Measurements from ENCODE around the gene IL18RAP.

IL18RAP gene

DNA sequence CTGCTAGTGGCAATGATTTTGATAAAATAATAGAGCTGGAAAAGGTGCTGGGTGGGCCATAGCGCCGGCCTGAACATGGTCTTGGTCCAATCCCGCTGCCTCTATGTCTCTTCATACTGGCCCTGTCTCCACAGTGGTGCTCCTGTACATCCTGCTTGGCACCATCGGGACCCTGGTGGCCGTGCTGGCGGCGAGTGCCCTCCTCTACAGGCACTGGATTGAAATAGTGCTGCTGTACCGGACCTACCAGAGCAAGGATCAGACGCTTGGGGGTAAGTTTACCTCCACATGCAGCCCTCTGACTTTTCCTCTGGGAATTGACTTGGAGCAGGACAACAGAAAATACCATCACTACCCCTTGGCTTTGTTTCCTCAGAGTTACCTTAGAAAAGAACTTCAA, 24.0 kb downstream of the IL18RAP start:
- Histone ChIP-seq H3K9me3 (ENCODE audit: low read length) (no peaks in the 10 kb centered on the region), H3K4me1 (ENCODE audit: insufficient read depth, low read length) (no peaks in the 10 kb centered on the region), H3K4me3 (ENCODE audit: low read length) (no peak overlapping the region), H3K27me3 (ENCODE audit: insufficient read depth, low read length) (no peaks in the 10 kb centered on the region), H2AFZ (ENCODE audit: low read depth, low read length) (no peak overlapping the region), H3K36me3 (ENCODE audit: insufficient read depth, low read length) (no peaks in the 10 kb centered on the region)

DNA sequence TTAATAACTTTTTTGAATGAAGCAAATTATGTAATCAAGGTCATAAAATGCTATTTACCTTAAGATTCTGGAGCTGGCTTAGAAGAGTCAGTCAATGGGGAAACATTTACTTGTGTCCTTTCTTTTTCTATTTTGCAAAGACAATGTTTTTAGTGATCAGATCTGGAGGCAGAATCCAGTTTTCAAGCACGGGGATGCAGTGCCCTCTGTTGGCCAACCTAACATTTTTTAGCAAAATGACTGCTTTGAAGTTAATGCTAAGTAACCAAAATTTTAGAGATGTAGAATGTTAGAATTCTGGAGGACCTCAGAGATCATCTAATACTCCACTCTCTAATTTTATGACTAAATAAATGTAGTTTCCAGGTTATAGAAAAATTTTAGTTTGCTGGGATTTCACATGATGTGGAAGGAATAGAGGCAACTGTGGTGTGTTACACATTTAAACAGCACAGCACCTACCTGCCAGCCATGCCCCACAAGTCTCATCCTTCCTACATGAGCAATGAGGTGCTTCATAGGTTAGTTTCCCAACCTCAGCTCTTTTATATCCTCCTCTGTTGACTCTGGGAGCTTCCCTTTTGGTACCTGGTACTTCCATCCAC, 26.5 kb downstream of the IL18RAP start:
- H3K4me3 ChIP-seq (ENCODE audit: low read length) = no peak overlapping the region

DNA sequence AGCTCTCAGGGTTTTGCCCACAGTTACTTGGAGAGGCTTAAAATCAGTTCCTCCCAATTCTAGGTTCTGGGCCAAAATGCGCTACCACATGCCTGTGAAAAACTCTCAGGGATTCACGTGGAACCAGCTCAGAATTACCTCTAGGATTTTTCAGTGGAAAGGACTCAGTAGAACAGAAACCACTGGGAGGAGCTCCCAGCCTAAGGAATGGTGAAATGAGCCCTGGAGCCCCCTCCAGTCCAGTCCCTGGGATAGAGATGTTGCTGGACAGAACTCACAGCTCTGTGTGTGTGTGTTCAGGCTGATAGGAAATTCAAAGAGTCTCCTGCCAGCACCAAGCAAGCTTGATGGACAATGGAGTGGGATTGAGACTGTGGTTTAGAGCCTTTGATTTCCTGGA, 29.0 kb downstream of the IL18RAP start:
- Histone ChIP-seq H3K4me1 (ENCODE audit: insufficient read depth, low read length) (no peaks in the 10 kb centered on the region), H3K4me3 (ENCODE audit: low read length) (no peak overlapping the region), H3K9me3 (ENCODE audit: low read length) (no peaks in the 10 kb centered on the region), H2AFZ (ENCODE audit: low read depth, low read length) (no peak overlapping the region), H3K27me3 (ENCODE audit: insufficient read depth, low read length) (no peaks in the 10 kb centered on the region), H3K36me3 (ENCODE audit: insufficient read depth, low read length) (no peaks in the 10 kb centered on the region)

More for the DNA sequence above, 26.5 kb downstream of the IL18RAP start:
- no peaks in the 10 kb centered on the region for H3K9me3 ChIP-seq (ENCODE audit: low read length)
- no peaks in the 10 kb centered on the region for H3K36me3 ChIP-seq (ENCODE audit: insufficient read depth, low read length)
- H2AFZ ChIP-seq (ENCODE audit: low read depth, low read length) = no peak overlapping the region
- H3K4me1 ChIP-seq (ENCODE audit: insufficient read depth, low read length) = no peaks in the 10 kb centered on the region
- H3K27me3 ChIP-seq (ENCODE audit: insufficient read depth, low read length) = no peaks in the 10 kb centered on the region

DNA sequence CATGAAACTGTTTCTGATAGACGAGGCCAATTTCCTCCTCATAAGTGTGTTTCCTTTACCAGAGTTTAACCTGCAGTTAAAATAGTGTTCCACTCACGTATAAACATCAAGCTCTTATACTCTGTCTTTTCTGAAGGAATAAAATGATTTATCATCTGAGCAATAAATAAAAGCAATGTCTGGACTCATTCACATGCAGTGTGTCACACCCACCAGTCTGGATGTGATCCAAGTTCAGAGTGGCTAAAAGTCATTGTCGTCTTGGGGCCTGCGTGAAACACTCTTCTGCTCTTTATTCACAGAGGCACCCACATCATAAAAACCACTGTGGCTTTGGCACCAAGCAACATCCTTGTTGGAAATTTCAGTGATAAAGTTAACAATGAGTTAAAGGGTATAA, 30.5 kb downstream of the IL18RAP start:
- Histone ChIP-seq H3K4me3 (ENCODE audit: low read length) (no peak overlapping the region), H3K9me3 (ENCODE audit: low read length) (no peaks in the 10 kb centered on the region), H3K36me3 (ENCODE audit: insufficient read depth, low read length) (no peaks in the 10 kb centered on the region), H2AFZ (ENCODE audit: low read depth, low read length) (no peak overlapping the region), H3K27me3 (ENCODE audit: insufficient read depth, low read length) (no peaks in the 10 kb centered on the region), H3K4me1 (ENCODE audit: insufficient read depth, low read length) (no peaks in the 10 kb centered on the region)

DNA sequence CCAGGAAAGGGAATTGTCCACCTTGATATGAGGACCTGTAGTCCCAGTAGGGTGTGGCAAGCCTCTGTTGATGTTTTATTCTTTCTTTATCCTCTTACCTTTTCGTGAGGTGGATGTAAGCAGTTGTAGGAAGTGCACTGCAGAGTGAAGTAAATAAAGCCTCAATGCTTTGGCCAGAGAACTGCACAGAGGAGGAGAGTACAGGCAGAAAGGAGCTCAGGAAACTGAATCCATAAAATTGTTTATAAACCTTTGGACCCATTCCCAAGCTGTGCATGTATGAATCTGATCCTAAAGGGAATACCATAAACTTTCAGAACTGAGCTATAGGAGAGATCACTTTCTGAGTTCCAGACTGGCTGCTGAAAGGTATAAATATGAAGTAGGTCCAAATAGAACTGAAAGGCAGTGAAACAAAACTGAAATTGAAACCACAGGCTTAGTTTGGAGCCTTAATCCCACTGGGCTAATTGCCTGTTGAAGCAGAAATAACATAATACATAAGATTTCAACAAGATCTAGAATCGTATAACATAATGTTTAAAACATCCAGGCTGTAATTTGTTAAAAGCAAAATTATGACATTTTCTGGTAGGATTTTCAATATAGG, 32.2 kb downstream of the IL18RAP start:
- no peaks in the 10 kb centered on the region for H3K4me1 ChIP-seq (ENCODE audit: insufficient read depth, low read length)
- no peaks in the 10 kb centered on the region for H3K27me3 ChIP-seq (ENCODE audit: insufficient read depth, low read length)
- H3K9me3 ChIP-seq (ENCODE audit: low read length) = no peaks in the 10 kb centered on the region
- no peaks in the 10 kb centered on the region for H3K36me3 ChIP-seq (ENCODE audit: insufficient read depth, low read length)
- H3K4me3 ChIP-seq (ENCODE audit: low read length) = no peak overlapping the region
- no peak overlapping the region for H2AFZ ChIP-seq (ENCODE audit: low read depth, low read length)

DNA sequence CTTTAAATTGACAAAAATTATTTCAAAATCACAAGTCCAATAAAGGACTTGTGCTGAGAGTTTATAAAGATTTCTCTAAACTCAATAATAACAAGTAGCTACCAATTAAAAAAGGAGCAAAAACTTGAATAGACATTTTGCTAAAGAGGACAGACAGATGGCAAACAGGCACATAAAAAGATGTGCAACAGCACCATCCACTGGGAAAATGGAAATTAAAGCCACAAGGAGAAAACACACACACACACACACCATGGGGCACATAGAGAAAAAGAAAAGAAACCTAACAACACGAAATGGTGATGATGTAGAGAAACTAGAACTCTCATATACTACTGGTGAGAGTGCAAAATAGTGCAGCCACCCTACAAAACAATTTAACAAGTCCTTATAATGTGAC, 37.5 kb downstream of the IL18RAP start:
- no peaks in the 10 kb centered on the region for H3K36me3 ChIP-seq (ENCODE audit: insufficient read depth, low read length)

DNA sequence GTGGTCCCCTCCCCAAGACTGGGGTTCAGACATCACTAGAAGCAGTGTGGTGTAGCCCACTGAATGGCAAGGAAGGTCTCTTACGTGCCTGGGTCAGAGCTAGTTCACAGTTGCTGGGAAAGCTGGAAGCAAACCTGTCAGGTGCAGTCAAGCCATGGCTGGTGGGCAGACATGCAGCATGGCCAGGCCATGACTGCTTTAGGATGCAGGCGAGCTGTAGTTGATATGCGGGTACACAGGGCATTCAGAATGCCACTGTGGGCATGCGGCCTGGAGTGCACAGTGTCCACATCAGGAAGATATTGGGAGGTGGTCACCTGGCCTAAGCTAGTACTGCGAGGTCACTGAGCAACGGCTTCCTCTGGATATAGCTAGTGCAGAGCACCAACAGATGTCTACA, 38.2 kb downstream of the IL18RAP start:
- H2AFZ ChIP-seq (ENCODE audit: low read depth, low read length) = no peak overlapping the region
- H3K9me3 ChIP-seq (ENCODE audit: low read length) = no peaks in the 10 kb centered on the region
- no peaks in the 10 kb centered on the region for H3K4me1 ChIP-seq (ENCODE audit: insufficient read depth, low read length)
- H3K36me3 ChIP-seq (ENCODE audit: insufficient read depth, low read length) = no peaks in the 10 kb centered on the region
- no peaks in the 10 kb centered on the region for H3K27me3 ChIP-seq (ENCODE audit: insufficient read depth, low read length)
- H3K4me3 ChIP-seq (ENCODE audit: low read length) = no peak overlapping the region

More for the DNA sequence above, 37.5 kb downstream of the IL18RAP start:
- Histone ChIP-seq H2AFZ (ENCODE audit: low read depth, low read length) (no peak overlapping the region), H3K4me3 (ENCODE audit: low read length) (no peak overlapping the region), H3K4me1 (ENCODE audit: insufficient read depth, low read length) (no peaks in the 10 kb centered on the region), H3K9me3 (ENCODE audit: low read length) (no peaks in the 10 kb centered on the region), H3K27me3 (ENCODE audit: insufficient read depth, low read length) (no peaks in the 10 kb centered on the region)

DNA sequence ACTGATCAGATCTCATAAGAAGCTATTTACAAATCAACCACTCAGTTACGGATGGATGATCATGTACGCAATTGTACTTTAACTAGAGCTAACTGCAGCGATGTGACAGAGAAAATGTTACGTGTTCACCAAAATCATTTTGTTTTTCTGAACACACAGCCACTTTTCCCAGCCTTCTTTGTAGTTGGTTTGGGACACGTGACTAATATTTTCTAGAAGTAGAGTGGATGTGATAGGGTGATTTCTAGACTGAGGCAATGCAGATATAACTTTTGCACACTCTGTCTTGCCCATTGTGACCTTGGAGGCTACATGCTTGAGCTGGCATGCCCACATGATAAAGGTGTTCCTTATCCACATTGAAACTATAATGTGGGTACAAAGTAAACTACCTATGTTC, 40.2 kb downstream of the IL18RAP start:
- H3K9me3 ChIP-seq (ENCODE audit: low read length) = no peaks in the 10 kb centered on the region
- no peak overlapping the region for H2AFZ ChIP-seq (ENCODE audit: low read depth, low read length)
- no peak overlapping the region for H3K4me3 ChIP-seq (ENCODE audit: low read length)
- H3K27me3 ChIP-seq (ENCODE audit: insufficient read depth, low read length) = no peaks in the 10 kb centered on the region
- no peaks in the 10 kb centered on the region for H3K4me1 ChIP-seq (ENCODE audit: insufficient read depth, low read length)
- no peaks in the 10 kb centered on the region for H3K36me3 ChIP-seq (ENCODE audit: insufficient read depth, low read length)

DNA sequence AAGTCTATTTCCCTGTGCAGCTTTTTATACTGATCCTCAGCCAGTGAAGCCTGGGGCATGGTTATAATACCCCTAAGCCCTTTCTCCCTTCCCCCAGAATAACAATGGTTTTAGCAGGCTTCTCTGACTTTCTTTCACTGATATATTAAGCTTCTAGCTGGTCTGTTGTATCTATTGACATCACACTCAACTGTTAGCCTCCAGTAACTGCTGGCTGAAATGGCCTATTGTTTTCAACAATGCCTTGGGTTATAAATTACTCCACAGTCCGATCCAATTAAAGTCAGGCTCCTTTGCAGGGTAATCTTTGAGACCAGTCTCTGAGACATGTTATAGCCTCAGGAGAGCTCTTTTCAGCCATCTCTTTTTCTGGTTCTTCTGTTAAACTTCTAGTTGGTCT, 47.2 kb downstream of the IL18RAP start:
- no peaks in the 10 kb centered on the region for H3K4me1 ChIP-seq (ENCODE audit: insufficient read depth, low read length)
- H2AFZ ChIP-seq (ENCODE audit: low read depth, low read length) = no peak overlapping the region
- H3K4me3 ChIP-seq (ENCODE audit: low read length) = no peak overlapping the region
- H3K9me3 ChIP-seq (ENCODE audit: low read length) = no peaks in the 10 kb centered on the region
- H3K27me3 ChIP-seq (ENCODE audit: insufficient read depth, low read length) = no peaks in the 10 kb centered on the region
- no peaks in the 10 kb centered on the region for H3K36me3 ChIP-seq (ENCODE audit: insufficient read depth, low read length)

DNA sequence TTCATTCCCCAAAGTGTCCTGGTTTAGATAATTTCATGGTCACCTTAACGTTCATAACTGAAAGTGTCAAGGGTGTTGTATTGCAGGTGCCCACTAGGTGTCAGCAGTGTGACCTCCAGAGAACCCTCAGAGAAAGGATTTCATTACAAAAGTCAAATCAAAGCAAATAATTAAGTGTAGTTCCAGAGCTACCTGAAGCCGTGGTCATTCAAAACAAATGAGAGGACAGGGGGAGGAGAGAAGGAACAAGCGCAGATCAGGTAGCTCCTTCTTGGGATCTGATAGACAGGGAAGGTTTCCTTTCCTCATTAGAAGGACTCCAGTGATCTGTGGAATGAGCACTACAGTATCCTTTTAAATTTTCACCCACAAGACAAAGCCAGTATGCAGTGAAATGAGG, 50.1 kb downstream of the IL18RAP start, which contains the start of gene SLC9A4:
Gene SLC9A4, plus strand, starts transcription at position 207 of the 400 bp plus-strand sequence. CDS start 534 bp downstream, outside the sequence.
- no peaks in the 10 kb centered on the region for H3K27me3 ChIP-seq (ENCODE audit: insufficient read depth, low read length)

DNA sequence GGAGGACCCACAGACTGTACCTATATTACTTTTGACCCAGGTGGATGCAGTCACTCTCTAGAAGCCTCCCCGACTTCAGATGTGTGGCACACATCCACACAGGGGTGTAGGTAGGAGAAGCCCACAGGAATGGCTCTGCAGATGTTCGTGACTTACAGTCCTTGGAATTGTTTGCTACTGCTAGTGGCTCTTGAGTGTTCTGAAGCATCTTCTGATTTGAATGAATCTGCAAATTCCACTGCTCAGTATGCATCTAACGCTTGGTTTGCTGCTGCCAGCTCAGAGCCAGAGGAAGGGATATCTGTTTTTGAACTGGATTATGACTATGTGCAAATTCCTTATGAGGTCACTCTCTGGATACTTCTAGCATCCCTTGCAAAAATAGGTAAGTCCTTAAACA, 50.7 kb downstream of the IL18RAP start:
- no peaks in the 10 kb centered on the region for H3K36me3 ChIP-seq (ENCODE audit: insufficient read depth, low read length)
- H3K9me3 ChIP-seq (ENCODE audit: low read length) = no peaks in the 10 kb centered on the region
- H3K27me3 ChIP-seq (ENCODE audit: insufficient read depth, low read length) = no peaks in the 10 kb centered on the region
- H3K4me1 ChIP-seq (ENCODE audit: insufficient read depth, low read length) = no peaks in the 10 kb centered on the region
- no peak overlapping the region for H3K4me3 ChIP-seq (ENCODE audit: low read length)
- H2AFZ ChIP-seq (ENCODE audit: low read depth, low read length) = no peak overlapping the region

More for the DNA sequence above, 50.1 kb downstream of the IL18RAP start, which contains the start of gene SLC9A4:
- Histone ChIP-seq H2AFZ (ENCODE audit: low read depth, low read length) (no peak within 1 kb of the TSS), H3K4me1 (ENCODE audit: insufficient read depth, low read length) (no peaks in the 10 kb centered on the region), H3K4me3 (ENCODE audit: low read length) (no peak within 1 kb of the TSS), H3K9me3 (ENCODE audit: low read length) (no peaks in the 10 kb centered on the region), H3K36me3 (ENCODE audit: insufficient read depth, low read length) (no peaks in the 10 kb centered on the region)

DNA sequence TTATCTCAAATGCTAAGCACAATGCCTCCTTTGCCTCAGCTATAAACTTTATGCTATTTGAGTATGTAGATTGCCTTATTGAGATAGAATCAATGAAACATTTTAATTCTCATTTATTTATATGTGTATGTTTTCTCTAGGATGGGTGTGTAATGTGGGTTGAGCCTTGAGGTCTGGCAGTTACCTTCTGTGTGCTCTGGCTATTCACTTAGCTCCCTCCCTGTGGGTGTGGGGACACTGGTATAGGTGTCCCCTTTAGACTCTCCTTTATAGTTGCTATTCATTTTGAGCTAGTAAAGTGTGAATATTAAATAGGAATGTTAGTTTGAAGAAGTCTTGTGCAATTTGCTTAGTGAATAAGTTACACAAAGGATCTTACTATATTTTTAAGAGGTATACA, 51.8 kb downstream of the IL18RAP start:
- no peaks in the 10 kb centered on the region for H3K9me3 ChIP-seq (ENCODE audit: low read length)
- no peaks in the 10 kb centered on the region for H3K36me3 ChIP-seq (ENCODE audit: insufficient read depth, low read length)
- no peaks in the 10 kb centered on the region for H3K4me1 ChIP-seq (ENCODE audit: insufficient read depth, low read length)

DNA sequence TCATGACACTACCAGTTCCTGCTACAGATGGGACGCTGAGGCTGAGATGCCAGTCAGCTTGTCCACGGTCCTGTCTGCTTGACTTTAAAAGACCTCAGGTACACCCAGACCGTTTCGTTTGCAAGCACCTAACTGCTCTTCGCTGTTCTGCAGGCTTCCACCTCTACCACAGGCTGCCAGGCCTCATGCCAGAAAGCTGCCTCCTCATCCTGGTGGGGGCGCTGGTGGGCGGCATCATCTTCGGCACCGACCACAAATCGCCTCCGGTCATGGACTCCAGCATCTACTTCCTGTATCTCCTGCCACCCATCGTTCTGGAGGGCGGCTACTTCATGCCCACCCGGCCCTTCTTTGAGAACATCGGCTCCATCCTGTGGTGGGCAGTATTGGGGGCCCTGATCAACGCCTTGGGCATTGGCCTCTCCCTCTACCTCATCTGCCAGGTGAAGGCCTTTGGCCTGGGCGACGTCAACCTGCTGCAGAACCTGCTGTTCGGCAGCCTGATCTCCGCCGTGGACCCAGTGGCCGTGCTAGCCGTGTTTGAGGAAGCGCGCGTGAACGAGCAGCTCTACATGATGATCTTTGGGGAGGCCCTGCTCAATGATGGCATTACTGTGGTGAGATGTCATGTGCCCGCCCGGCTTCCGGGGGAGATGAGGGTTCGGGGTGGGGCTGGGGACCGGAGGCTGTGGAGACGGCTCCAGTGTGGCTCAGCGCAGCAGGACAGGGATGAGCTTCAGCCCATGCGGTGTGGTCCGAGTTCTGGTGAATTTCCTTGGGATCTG, 55.9 kb downstream of the IL18RAP start:
- no peaks in the 10 kb centered on the region for H3K36me3 ChIP-seq (ENCODE audit: insufficient read depth, low read length)
- no peaks in the 10 kb centered on the region for H3K4me1 ChIP-seq (ENCODE audit: insufficient read depth, low read length)
- H2AFZ ChIP-seq (ENCODE audit: low read depth, low read length) = no peak overlapping the region

More for the DNA sequence above, 51.8 kb downstream of the IL18RAP start:
- H3K4me3 ChIP-seq (ENCODE audit: low read length) = no peak overlapping the region
- no peaks in the 10 kb centered on the region for H3K27me3 ChIP-seq (ENCODE audit: insufficient read depth, low read length)
- no peak overlapping the region for H2AFZ ChIP-seq (ENCODE audit: low read depth, low read length)

More for the DNA sequence above, 55.9 kb downstream of the IL18RAP start:
- H3K4me3 ChIP-seq (ENCODE audit: low read length) = no peak overlapping the region
- no peaks in the 10 kb centered on the region for H3K9me3 ChIP-seq (ENCODE audit: low read length)
- no peaks in the 10 kb centered on the region for H3K27me3 ChIP-seq (ENCODE audit: insufficient read depth, low read length)
